HT1080 (cell line): ENCODE results near the gene ZNF467. TPM values are rescaled to one million over a fixed set of nuclear protein-coding genes. Genes with fewer than 3 reads are reported as not detected.

Source experiments
- DNase-seq: peaks from one replicate; pipeline ENCODE4 v3.0.0-alpha.2; 2015; ENCODE audit warnings: low read depth
- total RNA-seq: library from RNA; depleted of rRNA; stranded (reverse); fragments of >200 nt; shearing (Covaris generic); gene quantifications from 2 replicates; pipeline ENCODE4 v1.2.3, GENCODE V29; 2014

ZNF467 gene
- total RNA-seq, 1 experiment from 2014 or later = 2.4 TPM

GRCh38 chr7:149729586-149729982, 43.8 kb downstream of the ZNF467 start:
- no peak for DNase-seq

GRCh38 chr7:149728491-149729375, 44.7 kb downstream of the ZNF467 start:
- no peak for DNase-seq

- no peak for DNase-seq
These were observed 45.4 kb downstream of the ZNF467 start for GRCh38 chr7:149727899-149728476.

GRCh38 chr7:149727053-149727898, 46.1 kb downstream of the ZNF467 start:
- no peak for DNase-seq

- DNase-seq = no peak
These were observed 47.5 kb downstream of the ZNF467 start for GRCh38 chr7:149725916-149726315.

GRCh38 chr7:149725426-149725821, 48.0 kb downstream of the ZNF467 start:
- DNase-seq = no peak

- no peak for DNase-seq
These were observed 48.5 kb downstream of the ZNF467 start for GRCh38 chr7:149724661-149725425.

- DNase-seq = no peak
These were observed 49.4 kb downstream of the ZNF467 start for GRCh38 chr7:149723795-149724495.

GRCh38 chr7:149723082-149723767, 50.2 kb downstream of the ZNF467 start:
- no peak for DNase-seq

- no peak for DNase-seq
These were observed 50.9 kb downstream of the ZNF467 start for GRCh38 chr7:149722356-149722957.

- no peak for DNase-seq
These were observed 52.2 kb downstream of the ZNF467 start for GRCh38 chr7:149721084-149721601.

GRCh38 chr7:149720372-149721083, 52.9 kb downstream of the ZNF467 start:
- DNase-seq = no peak

- no peak for DNase-seq
These were observed 53.5 kb downstream of the ZNF467 start for GRCh38 chr7:149719912-149720335.

GRCh38 chr7:149719050-149719899, 54.1 kb downstream of the ZNF467 start:
- peak; percentile 78 for DNase-seq

- DNase-seq = no peak
These were observed 54.7 kb downstream of the ZNF467 start for GRCh38 chr7:149718730-149719049.

GRCh38 chr7:149717481-149717880, 55.9 kb downstream of the ZNF467 start:
- no peak for DNase-seq

GRCh38 chr7:149716932-149717307, 56.5 kb downstream of the ZNF467 start:
- DNase-seq = no peak
